Coronary artery (tissue), 2 donors: ENCODE data around the gene FBLN2.

Source experiments
- DNase-seq: peaks from one replicate; pipeline ENCODE4 v3.0.0-alpha.2; 2017; ENCODE audit warnings: low spot score
- H3K27ac ChIP-seq, 2 donors: fragments of 200-600 bp; sonication (generic); one replicate each; pipeline ENCODE4 v1.5.1; 2016 to 2019
- H3K4me3 ChIP-seq: fragments of 200-600 bp; sonication (generic); 2 replicates; pipeline ENCODE4 v1.5.1; 2016; ENCODE audit warnings: mild to moderate bottlenecking, moderate library complexity
- TF ChIP-seq, protein P1 (sequence below): fragments of 200-600 bp; sonication (generic); IDR thresholded peaks from one replicate; pipeline ENCODE4 v1.5.1; 2019; ENCODE audit warnings: antibody characterized with exemption

The FBLN2 gene

DNA sequence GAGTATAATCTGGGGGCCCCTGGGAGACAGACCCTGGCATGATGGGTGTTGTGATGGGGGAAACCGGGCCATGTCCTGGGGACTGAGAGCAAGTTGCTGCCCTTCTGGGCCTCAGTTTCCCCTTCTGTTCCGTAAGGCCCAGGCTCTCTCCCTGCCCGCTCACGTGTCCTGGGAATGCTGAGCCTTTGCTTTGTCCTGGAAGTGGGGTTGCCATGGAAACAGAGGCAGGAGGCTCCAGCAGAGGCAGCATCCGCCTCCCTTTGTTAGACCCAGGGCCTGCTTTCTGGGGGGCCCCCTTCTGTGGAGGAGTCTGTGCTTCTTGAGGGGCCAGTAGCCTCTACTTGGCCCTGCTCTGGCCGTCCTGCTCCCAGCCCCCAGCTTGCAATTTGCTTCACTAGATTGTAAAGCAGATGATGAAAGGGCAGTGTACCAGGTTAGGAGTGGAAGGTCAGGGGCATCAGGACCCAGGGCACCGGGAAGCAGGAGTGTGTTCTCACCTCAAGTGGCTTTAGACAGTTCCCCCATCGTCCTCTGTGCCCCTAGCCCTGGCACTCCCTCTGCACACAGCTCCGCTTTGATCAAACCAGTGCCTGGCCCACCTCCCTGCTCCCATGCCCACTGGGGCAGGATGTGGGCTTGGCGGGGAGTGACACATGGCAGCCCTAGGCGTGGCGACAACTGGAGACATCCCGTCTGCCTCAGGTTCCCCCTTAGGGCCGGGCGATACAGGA lies 105.6 kb downstream of the FBLN2 start:
- no peak for DNase-seq
- Histone ChIP-seq H3K27ac (no peak overlapping the region), H3K4me3 (peak overlapping the region; percentile 53)
- TF ChIP-seq, protein P1, sequence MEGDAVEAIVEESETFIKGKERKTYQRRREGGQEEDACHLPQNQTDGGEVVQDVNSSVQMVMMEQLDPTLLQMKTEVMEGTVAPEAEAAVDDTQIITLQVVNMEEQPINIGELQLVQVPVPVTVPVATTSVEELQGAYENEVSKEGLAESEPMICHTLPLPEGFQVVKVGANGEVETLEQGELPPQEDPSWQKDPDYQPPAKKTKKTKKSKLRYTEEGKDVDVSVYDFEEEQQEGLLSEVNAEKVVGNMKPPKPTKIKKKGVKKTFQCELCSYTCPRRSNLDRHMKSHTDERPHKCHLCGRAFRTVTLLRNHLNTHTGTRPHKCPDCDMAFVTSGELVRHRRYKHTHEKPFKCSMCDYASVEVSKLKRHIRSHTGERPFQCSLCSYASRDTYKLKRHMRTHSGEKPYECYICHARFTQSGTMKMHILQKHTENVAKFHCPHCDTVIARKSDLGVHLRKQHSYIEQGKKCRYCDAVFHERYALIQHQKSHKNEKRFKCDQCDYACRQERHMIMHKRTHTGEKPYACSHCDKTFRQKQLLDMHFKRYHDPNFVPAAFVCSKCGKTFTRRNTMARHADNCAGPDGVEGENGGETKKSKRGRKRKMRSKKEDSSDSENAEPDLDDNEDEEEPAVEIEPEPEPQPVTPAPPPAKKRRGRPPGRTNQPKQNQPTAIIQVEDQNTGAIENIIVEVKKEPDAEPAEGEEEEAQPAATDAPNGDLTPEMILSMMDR: no peak

GRCh38 chr3:13655061-13655913 lies 106.4 kb downstream of the FBLN2 start:
- peak overlapping the region; percentile 53 for H3K4me3 ChIP-seq
- no peak overlapping the region for H3K27ac ChIP-seq
- TF ChIP-seq, protein P1: no peak
- DNase-seq: no peak

GRCh38 chr3:13656584-13657301 lies 107.8 kb downstream of the FBLN2 start:
- no peak for DNase-seq
- TF ChIP-seq, protein P1: no peak
- Histone ChIP-seq H3K27ac (no peak overlapping the region), H3K4me3 (no peak overlapping the region)

DNA sequence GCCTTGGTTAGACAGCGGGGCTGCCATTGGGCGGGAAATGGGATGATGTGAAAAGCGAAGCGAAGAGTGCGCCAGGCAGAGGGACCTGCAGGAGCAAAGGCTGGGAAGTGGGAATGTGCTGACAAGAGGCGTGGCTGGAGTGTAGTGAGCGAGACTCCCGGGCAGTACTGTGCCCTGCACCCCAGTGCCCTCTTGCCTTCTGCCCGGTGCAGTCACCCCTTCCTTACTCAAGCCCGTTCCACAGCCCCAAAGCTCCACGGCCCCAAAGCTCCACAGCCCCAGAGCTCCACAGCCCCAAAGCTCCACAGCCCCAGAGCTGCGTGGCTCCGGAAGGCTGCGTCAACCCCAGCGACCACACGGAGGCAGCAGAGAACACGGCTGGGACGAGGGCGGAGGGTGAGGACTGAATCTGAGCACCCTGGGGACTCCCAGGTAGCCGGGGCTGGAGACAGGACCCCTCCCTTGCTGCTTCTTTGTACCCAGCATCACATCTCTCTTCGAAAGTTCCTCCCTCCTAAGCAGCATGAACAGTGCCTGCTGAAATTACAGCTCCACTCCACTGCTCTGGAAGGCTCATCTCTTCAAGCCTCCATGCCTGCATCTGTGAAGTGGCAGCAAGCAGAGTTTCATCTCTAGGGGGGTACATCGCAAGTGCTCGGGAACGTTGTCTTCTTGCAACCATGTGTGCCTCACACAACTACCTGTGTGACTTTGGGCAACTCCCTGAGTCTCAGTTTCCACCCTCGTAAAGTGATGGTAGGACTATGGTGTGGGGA lies 108.9 kb downstream of the FBLN2 start:
- TF ChIP-seq, protein P1: peak; percentile 68
- H3K27ac ChIP-seq: no peak overlapping the region
- peak overlapping the region; percentile 40 for H3K4me3 ChIP-seq
- no peak for DNase-seq

GRCh38 chr3:13658681-13659080 lies 109.8 kb downstream of the FBLN2 start:
- Histone ChIP-seq H3K4me3 (no peak overlapping the region), H3K27ac (no peak overlapping the region)
- no peak for DNase-seq
- TF ChIP-seq, protein P1: no peak

DNA sequence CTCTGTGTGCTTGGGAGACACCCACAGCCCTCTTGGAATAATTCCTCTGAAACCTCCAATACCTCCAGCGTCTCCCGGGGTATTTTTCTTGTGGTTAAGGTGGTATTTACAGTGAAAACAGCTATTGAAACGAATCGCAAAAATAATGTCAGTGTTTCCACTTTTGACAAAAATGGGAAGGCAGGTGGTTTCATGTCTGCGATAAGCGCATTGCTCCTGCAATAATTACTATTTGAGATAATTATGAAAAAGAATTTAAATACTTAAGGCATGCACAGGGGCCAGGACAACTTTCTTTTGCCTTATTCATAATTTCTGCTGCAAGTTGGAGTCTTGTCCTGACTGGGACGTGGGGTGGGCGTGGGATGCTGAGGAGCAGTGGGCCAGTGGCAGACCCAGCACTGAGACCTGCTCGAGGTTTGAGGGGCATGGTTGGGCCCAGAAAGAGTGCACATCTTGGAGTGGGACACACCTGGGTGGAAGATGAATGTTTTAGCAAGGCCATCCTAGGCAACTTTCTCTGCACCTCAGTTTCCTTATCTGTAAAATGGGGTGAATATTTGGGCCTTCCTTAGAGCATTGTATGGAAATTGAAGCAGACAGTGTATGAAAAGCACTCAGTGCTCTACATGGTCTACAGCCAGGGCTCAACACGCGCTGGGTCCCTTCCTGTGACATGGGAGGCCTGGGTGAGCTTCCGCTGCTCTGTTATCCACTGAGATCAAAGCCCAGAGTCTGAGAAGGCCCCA lies 110.5 kb downstream of the FBLN2 start:
- DNase-seq: no peak
- Histone ChIP-seq H3K4me3 (no peak overlapping the region), H3K27ac (no peak overlapping the region)
- TF ChIP-seq, protein P1: no peak
